ENCODE measurements around the gene HPGDS.

- no peak for TF ChIP-seq EZH2 (IDR thresholded peaks at IDR 0.05; ENCODE audit: low read length)
- no peak for TF ChIP-seq CTCF (optimal IDR thresholded peaks at IDR 0.05 in 1 of 3, IDR thresholded peaks at IDR 0.05 in 1 of 3, conservative IDR thresholded peaks at IDR 0.05 in 1 of 3; ENCODE audit: extremely low read depth in 1 of 3, insufficient read depth in 2 of 3, low read length in 3 of 3)
Observed at GRCh38 chr4:94305466-94306225, 37.0 kb downstream of the HPGDS start.

All from keratinocyte (primary cell).